VCaP (cell line): ENCODE measurements around the gene FHAD1.

Source experiments
- H3K27ac ChIP-seq: fragments of 450-650 bp; 2 replicates; pipeline ENCODE4 v1.5.1; 2017
- TF ChIP-seq, protein P1 (sequence below): fragments of 450-650 bp; conservative IDR thresholded peaks from 2 replicates; pipeline ENCODE4 v1.5.1; 2017; ENCODE audit warnings: mild to moderate bottlenecking, moderate library complexity

FHAD1 gene

DNA sequence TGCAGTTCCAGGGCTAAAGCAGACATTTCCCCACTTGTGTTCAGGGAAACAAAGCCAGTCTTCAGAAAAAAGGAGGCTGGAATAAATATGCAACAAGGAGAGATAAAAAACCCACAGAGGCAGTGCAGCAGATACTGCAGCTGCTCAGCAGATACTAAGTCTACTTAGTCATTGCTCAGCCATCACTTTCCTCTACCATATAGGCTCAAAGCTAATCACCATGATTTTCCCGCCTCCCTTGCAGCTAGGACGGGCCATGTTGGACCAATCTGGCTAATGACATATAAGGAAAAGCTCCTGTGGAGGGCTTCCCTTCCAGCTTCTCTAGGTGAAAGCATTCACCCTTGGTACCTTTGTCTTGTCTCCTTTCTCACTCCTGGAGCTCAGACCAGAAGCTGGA is 152.7 kb downstream of the FHAD1 start:
- no peak overlapping the region for H3K27ac ChIP-seq
- TF ChIP-seq, protein P1, sequence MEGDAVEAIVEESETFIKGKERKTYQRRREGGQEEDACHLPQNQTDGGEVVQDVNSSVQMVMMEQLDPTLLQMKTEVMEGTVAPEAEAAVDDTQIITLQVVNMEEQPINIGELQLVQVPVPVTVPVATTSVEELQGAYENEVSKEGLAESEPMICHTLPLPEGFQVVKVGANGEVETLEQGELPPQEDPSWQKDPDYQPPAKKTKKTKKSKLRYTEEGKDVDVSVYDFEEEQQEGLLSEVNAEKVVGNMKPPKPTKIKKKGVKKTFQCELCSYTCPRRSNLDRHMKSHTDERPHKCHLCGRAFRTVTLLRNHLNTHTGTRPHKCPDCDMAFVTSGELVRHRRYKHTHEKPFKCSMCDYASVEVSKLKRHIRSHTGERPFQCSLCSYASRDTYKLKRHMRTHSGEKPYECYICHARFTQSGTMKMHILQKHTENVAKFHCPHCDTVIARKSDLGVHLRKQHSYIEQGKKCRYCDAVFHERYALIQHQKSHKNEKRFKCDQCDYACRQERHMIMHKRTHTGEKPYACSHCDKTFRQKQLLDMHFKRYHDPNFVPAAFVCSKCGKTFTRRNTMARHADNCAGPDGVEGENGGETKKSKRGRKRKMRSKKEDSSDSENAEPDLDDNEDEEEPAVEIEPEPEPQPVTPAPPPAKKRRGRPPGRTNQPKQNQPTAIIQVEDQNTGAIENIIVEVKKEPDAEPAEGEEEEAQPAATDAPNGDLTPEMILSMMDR = no peak

DNA sequence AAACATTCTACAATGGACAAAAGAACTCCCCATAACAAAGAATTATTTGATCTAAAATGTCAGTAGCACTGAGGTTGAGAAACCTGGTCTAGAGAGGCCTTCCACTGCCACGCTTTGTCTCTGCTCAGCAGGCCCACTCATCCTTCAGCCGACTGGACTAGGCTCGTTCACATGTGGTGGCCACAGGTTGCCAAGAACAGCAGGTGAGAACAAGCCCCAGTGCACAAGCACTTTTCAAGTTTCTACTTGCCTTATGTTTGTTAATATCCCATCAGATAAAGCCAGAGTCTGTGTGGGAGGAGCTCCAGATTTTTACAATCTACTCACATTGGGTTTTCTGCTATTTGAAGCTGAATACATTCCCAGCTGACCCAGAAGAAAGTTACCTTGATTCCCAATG is 153.6 kb downstream of the FHAD1 start:
- 0 out of 2 replicates have a peak overlapping the region, but pooled peaks have one; percentile 21 for H3K27ac ChIP-seq
- TF ChIP-seq, protein P1 = no peak

DNA sequence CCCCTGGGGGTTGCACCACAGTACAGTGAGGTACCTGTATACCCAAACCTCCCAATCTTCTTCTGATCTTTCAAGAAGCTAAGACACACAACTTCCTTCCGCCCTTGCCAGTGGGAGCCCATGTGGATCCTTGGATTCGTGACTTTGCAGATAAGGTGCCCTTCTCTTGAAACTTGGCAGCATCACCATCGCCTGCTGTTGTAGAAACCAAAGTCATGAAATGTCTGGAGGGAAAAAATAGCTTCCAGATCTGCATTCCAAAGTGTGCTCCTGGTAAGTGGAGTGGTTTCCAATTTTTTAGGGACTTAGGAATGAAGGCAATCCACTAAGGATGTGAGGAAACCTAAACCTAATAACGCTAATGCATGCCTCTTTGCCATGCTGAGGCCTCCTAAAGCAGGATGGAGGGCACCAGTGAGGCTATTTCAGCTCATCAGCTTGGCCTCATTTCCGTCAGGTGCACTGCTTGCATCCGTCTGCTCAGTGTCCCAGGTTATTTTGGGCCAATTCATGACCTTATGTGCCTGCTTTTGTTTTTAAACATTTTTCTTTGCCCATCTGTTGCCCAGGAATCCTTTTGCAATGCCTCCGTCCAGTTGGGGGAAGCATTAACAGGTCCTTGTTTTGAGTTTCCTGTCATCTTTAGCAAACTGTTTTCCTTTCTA is 154.5 kb downstream of the FHAD1 start:
- H3K27ac ChIP-seq = no peak overlapping the region
- TF ChIP-seq, protein P1 = no peak

DNA sequence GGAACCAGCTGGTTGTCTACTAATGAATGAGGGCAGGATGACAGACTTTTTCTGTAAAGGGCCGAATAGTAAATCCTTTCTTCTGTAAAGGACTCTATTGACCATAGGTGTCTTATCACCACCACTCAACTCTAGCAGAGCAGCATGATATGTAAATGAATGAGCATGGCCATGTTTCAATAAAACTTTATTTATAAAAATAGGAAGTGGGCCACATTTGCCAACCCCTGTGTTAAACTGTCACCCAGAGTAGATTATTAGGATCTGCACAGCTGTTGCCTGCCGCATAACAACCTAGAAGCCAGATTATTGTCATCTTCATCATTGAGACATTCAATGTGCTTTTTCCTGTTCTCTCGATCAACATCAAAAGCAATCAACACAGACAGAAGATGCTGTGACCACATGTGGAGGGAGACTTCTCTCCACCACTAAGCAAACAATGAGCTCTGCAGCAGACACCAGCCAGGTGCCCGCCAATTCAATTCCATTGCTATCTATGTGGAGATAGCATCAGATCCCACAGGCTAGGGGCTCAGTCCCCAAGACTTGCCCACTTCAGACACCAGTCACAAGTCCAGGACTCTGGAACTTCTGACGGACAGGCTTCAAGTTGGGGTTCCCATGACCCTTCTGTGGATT is 155.9 kb downstream of the FHAD1 start:
- TF ChIP-seq, protein P1 = no peak
- H3K27ac ChIP-seq = no peak overlapping the region

DNA sequence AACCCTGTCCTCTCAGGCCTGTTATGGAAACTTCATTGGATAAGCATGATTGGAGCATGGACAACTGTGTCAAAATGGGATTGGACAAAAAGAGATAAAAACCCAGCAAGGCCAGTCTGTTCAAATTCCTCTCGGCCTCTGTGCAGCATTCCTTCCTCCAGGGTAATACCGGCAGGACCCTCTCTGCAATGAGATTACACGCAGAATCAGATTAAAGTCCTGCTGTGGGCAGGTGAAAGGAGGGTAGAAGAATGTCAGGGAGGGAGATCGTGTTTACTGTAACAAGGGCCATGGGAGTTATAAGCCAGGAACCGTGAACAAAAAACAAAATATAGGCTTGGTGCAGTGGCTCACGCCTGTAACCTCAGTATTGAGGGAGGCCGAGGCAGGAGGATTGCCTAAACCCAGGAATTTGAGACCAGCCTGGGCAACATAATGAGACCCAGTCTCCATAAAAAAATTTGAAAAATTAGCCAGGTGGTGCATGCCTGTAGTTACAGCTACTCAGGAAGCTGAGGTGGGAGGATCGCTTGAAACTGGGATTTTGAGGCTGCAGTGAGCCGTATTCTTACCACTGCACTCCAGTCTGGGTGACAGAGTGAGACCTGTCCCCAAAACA is 157.0 kb downstream of the FHAD1 start:
- TF ChIP-seq, protein P1 = no peak
- H3K27ac ChIP-seq = no peak overlapping the region

DNA sequence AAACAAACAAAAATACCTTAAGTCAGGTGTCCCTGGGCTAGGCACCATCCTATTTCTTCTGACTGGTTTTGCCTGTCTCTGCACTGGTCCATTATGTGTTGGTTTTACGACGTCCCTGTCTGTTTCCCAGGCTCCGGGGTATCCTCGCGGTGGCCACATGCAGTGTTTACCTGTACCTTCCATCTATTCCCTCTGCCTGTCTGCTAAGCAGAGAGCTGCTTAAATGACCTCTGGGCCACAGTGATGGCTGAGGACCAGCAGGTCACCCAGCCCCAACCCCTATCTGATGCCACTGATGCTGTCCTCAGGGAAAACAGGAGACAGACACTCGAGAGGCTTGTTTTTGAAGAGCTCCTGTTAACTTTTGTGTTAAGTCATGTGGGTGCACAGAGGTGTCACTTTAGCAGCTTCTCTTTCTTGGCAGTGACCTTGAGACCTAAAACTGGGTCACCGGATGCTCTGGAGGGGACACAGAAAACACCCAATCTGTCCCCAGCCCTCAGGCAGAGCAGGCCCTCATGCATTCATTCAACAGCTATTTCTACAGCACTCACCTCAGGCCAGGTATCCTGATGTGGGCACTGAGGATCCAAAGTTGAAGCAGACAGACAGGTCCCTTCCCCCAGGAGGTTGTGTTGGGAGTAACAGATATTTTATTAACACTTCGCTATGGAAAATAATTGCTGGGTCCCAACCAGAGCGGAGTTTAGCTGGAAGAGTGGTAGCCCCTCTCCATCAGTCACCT is 158.3 kb downstream of the FHAD1 start:
- TF ChIP-seq, protein P1 = no peak
- no peak overlapping the region for H3K27ac ChIP-seq
